Measurements from ENCODE around the gene CCNDBP1.

- no peak for TF ChIP-seq ZNF274 (IDR thresholded peaks at IDR 0.05; ENCODE audit: low read depth, low read length)
- no peak for TF ChIP-seq SUZ12 (IDR thresholded peaks at IDR 0.05; ENCODE audit: extremely low read depth, insufficient read depth, insufficient read length)
Measured at GRCh38 chr15:43185157-43186002, at the start of gene CCNDBP1.
